CD4-positive, alpha-beta T cell treated with Interleukin-2 at 100 ng/mL for 4 hours (primary cell): ENCODE results near the gene SLC16A8.

Experiments
- DNase-seq: peaks from one replicate; pipeline ENCODE4 v3.0.0-alpha.2; 2020; ENCODE audit warnings: low spot score

The SLC16A8 gene

DNA sequence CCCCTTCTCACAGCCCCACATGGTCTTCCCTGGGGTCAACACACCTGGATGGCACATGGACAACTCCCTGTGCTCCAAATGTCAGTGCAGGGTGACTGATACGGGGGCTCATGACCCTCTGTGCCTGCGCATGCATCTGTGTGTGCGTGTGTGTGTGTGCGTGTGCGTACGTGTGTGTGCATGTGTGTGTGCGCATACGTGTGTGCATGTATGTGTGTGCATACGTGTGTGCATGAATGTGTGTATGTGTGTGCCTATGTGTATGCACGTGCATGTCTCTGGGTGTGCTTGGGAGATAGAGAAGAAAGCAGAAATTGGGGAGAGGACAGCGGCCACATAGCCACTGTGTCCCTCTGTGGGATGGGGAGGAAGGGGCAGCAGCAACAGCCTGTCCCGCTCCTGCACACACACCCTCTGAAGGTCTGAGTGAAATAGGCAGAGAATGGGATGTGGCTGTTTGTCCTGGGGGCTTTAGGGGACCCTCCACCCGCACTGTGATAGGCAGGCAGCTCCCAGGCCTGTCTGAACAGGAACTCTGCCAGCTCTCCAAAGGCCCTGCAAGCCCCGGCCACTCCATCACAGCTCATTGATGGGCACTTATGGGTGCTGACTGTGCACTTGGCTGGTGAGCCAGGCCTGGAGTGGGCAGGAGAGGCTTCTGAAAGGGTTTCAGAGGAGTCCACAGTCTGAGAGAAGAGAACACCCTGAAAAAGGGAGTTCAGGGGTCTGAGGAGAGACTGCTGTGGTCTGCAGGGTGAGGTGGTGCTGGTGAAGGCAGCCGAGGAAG lies 55.4 kb downstream of the SLC16A8 start:
- DNase-seq: no peak
